Measurements from ENCODE around the gene OR6S1.

OR6S1 gene

GRCh38 chr14:20682435-20683124 lies 41.1 kb upstream of the OR6S1 start (continued):
- TF ChIP-seq ZNF580 (tag by site-specific recombination; IDR thresholded peaks at IDR 0.05), result no peak
- no peak for TF ChIP-seq MZF1 (tag by site-specific recombination; IDR thresholded peaks at IDR 0.05; ENCODE audit: borderline replicate concordance)
- peak; percentile 71; the same call in 1 of the 2 replicates for TF ChIP-seq GFI1B (tag by site-specific recombination; IDR thresholded peaks at IDR 0.05)
- TF ChIP-seq HIC1 (tag by site-specific recombination; IDR thresholded peaks at IDR 0.05), result no peak
- no peak for TF ChIP-seq ZNF626 (tag by site-specific recombination; IDR thresholded peaks at IDR 0.05)
- TF ChIP-seq ZNF596 (tag by site-specific recombination; IDR thresholded peaks at IDR 0.05), result no peak
- no peak for TF ChIP-seq SETDB1 (IDR thresholded peaks at IDR 0.05; ENCODE audit: insufficient read length, low read length)
- peak; percentile 77 for TF ChIP-seq SP2 (tag by site-specific recombination; IDR thresholded peaks at IDR 0.05)
- TF ChIP-seq ZNF549 (tag by site-specific recombination; IDR thresholded peaks at IDR 0.05), result no peak
- no peak; the same call in 1 of the 2 replicates for TF ChIP-seq ZFHX2 (tag by site-specific recombination; conservative IDR thresholded peaks at IDR 0.05)
- no peak for TF ChIP-seq ZNF398 (tag by site-specific recombination; IDR thresholded peaks at IDR 0.05)
- TF ChIP-seq ZNF510 (tag by site-specific recombination; IDR thresholded peaks at IDR 0.05; ENCODE audit: insufficient replicate concordance), result no peak
- peak; percentile 83 for TF ChIP-seq ZNF692 (tag by site-specific recombination; IDR thresholded peaks at IDR 0.05)
- no peak for TF ChIP-seq ZNF394 (tag by site-specific recombination; IDR thresholded peaks at IDR 0.05; ENCODE audit: borderline replicate concordance)
- no peak for TF ChIP-seq ZNF843 (tag by site-specific recombination; IDR thresholded peaks at IDR 0.05)
- no peak for TF ChIP-seq ZSCAN18 (tag by site-specific recombination; IDR thresholded peaks at IDR 0.05)
- peak; percentile 76 for TF ChIP-seq ZBTB26 (tag by site-specific recombination; optimal IDR thresholded peaks at IDR 0.05)
- TF ChIP-seq ZNF600 (tag by site-specific recombination; IDR thresholded peaks at IDR 0.05), result peak; percentile 92
- TF ChIP-seq GLIS2 (tag by site-specific recombination; IDR thresholded peaks at IDR 0.05), result no peak
- no peak for TF ChIP-seq HOXC10 (CRISPR knock-in tag; IDR thresholded peaks at IDR 0.05)
- no peak for TF ChIP-seq TSHZ1 (tag by site-specific recombination; IDR thresholded peaks at IDR 0.05; ENCODE audit: borderline replicate concordance)
- TF ChIP-seq ZNF404 (tag by site-specific recombination; IDR thresholded peaks at IDR 0.05), result no peak
- TF ChIP-seq ZBTB11 (tag by site-specific recombination; conservative IDR thresholded peaks at IDR 0.05; ENCODE audit: low read depth), result peak; percentile 90

Data from HEK293 (cell line).